HCT116 (cell line): Measurements from ENCODE around the gene CAMK1D. TPM values are rescaled to one million over a fixed set of nuclear protein-coding genes. Genes with fewer than 3 reads are reported as not detected.

Experiments used
- ATAC-seq: fragments of 200-7000 bp; cut with Tn5 transposase; 2 replicates; pipeline ENCODE4 v1.9.1; 2020; ENCODE audit warnings: mild to moderate bottlenecking, moderate library complexity
- BruUV-seq: library from RNA; stranded (reverse); fragments of 400-500 nt; replicated peaks from 2 replicates; lab custom pipeline; 2021; lab: Mats Ljungman, UMichigan
- CTCF ChIA-PET: fragments of 300-600 bp; sonication (Branson Sonifier 250); formaldehyde crosslinking; loops from one replicate; lab custom pipeline; 2021; ENCODE audit warnings: antibody characterized with exemption; lab: Charles Lee
- POLR2A ChIA-PET: fragments of 300-600, 350-600 bp; sonication (Branson Sonifier 250); formaldehyde crosslinking; loops from one replicate; lab custom pipeline; 2021; ENCODE audit warnings: antibody characterized with exemption; lab: Charles Lee
- RAD21 ChIA-PET, 2 experiments: fragments of 300-600 bp; sonication (Branson Sonifier 250); formaldehyde crosslinking; loops; one replicate each; lab custom pipeline; 2023; ENCODE audit warnings: low total read pairs in 2 of 2; ENCODE audit not compliant: uncharacterized antibody in 2 of 2, unreplicated experiment in 2 of 2, low non-redundant PET in 1 of 2; lab: Charles Lee
- DNase-seq: peaks from one replicate; pipeline ENCODE4 v3.0.0-alpha.2; 2010; ENCODE audit warnings: low read depth, low spot score
- H2AFZ ChIP-seq: fragments of 200-600 bp; shearing (Covaris generic), sonication (generic); 2 replicates; pipeline ENCODE4 v1.6.1; 2017; ENCODE audit warnings: low read depth, mixed run types, mixed read lengths, antibody characterized with exemption, low read length; ENCODE audit not compliant: poor library complexity, severe bottlenecking
- H3K27ac ChIP-seq: 2 replicates; pipeline ENCODE4 v1.5.1; 2012; ENCODE audit warnings: low read depth, low read length
- H3K27me3 ChIP-seq: fragments of 200-600 bp; sonication (generic); 2 replicates; pipeline ENCODE4 v1.6.1; 2016; ENCODE audit warnings: mixed run types, low read length, mixed read lengths; ENCODE audit not compliant: insufficient read depth
- H3K36me3 ChIP-seq, 2 experiments: fragments of 200-500 bp in 1 of 2; fragments of 200-600 bp in 1 of 2; sonication (Bioruptor generic) in 1 of 2; sonication (generic) in 1 of 2; 2 replicates each; pipeline versions ENCODE4 v1.5.1 to v1.6.1; 2014 to 2016; ENCODE audit warnings: low read length in 2 of 2, inconsistent platforms in 1 of 2, mixed read lengths in 1 of 2, mixed run types in 1 of 2; ENCODE audit not compliant: insufficient read depth in 2 of 2, control insufficient read depth in 1 of 2
- H3K4me1 ChIP-seq, 2 experiments: fragments of 200-600 bp in 1 of 2; sonication (generic) in 1 of 2; 2 replicates each; pipeline versions ENCODE4 v1.5.1 to v1.6.1; 2012 to 2017; ENCODE audit warnings: low read length in 2 of 2, inconsistent platforms in 1 of 2, mild to moderate bottlenecking in 1 of 2, mixed read lengths in 1 of 2, mixed run types in 1 of 2, moderate library complexity in 1 of 2; ENCODE audit not compliant: insufficient read depth in 2 of 2, control insufficient read depth in 1 of 2
- H3K4me2 ChIP-seq: fragments of 200-600 bp; sonication (generic); 2 replicates; pipeline ENCODE4 v1.6.1; 2017; ENCODE audit warnings: mixed run types, low read length, mixed read lengths
- H3K4me3 ChIP-seq, 2 experiments: fragments of 200-600 bp in 1 of 2; sonication (generic) in 1 of 2; replicated peaks in 1 of 2; 2 replicates each; pipeline ENCODE4 v1.5.1; 2011 to 2016; ENCODE audit warnings: low read length in 2 of 2, control low read depth in 1 of 2, low read depth in 1 of 2, mild to moderate bottlenecking in 1 of 2, mixed read lengths in 1 of 2, mixed run types in 1 of 2
- H3K79me2 ChIP-seq: fragments of 200-600 bp; sonication (generic); 2 replicates; pipeline ENCODE4 v1.6.1; 2017; ENCODE audit warnings: mild to moderate bottlenecking, mixed run types, low read length, moderate library complexity, mixed read lengths; ENCODE audit not compliant: insufficient read depth
- H3K9ac ChIP-seq: fragments of 200-600 bp; sonication (generic); 2 replicates; pipeline ENCODE4 v1.6.1; 2016; ENCODE audit warnings: low read length, mixed read lengths
- H3K9me2 ChIP-seq: fragments of 200-600 bp; sonication (generic), shearing (Covaris generic); 2 replicates; pipeline ENCODE4 v1.6.1; 2017; ENCODE audit warnings: mixed run types, mild to moderate bottlenecking, moderate library complexity; ENCODE audit not compliant: insufficient read depth
- H3K9me3 ChIP-seq, 2 experiments: fragments of 200-500 bp in 1 of 2; fragments of 200-600 bp in 1 of 2; sonication (Bioruptor generic) in 1 of 2; sonication (generic) in 1 of 2; 2 replicates each; pipeline ENCODE4 v1.6.1; 2014 to 2017; ENCODE audit warnings: low read length in 2 of 2, mixed read lengths in 2 of 2, inconsistent platforms in 1 of 2, low read depth in 1 of 2, mild to moderate bottlenecking in 1 of 2, mixed run types in 1 of 2, moderate library complexity in 1 of 2; ENCODE audit not compliant: control insufficient read depth in 1 of 2, insufficient read depth in 1 of 2
- H4K20me1 ChIP-seq: fragments of 200-600 bp; sonication (generic), shearing (Covaris generic); 2 replicates; pipeline ENCODE4 v1.6.1; 2017; ENCODE audit warnings: mixed run types, mild to moderate bottlenecking, moderate library complexity; ENCODE audit not compliant: insufficient read depth
- CEBPB ChIP-seq: IDR thresholded peaks from 2 replicates; pipeline ENCODE4 v1.6.1; 2012; ENCODE audit warnings: low read depth
- JUND ChIP-seq: IDR thresholded peaks from 2 replicates; pipeline ENCODE4 v1.6.1; 2012
- POLR2A ChIP-seq: IDR thresholded peaks from 2 replicates; pipeline ENCODE4 v1.7.0; 2011; ENCODE audit warnings: borderline replicate concordance; ENCODE audit not compliant: insufficient read depth, insufficient read length; ENCODE audit errors: extremely low read depth
- RAD21 ChIP-seq: IDR thresholded peaks from 2 replicates; pipeline ENCODE4 v1.6.1; 2012; ENCODE audit warnings: low read depth, mild to moderate bottlenecking
- SP1 ChIP-seq: IDR thresholded peaks from 2 replicates; pipeline ENCODE4 v1.6.1; 2012; ENCODE audit warnings: low read depth
- YY1 ChIP-seq: IDR thresholded peaks from 2 replicates; pipeline ENCODE4 v1.6.1; 2011; ENCODE audit warnings: low read length, low read depth, moderate library complexity, mild to moderate bottlenecking; ENCODE audit not compliant: insufficient replicate concordance; ENCODE audit errors: extremely low read depth
- intact Hi-C: fragments of 100-400 bp; cut with micrococcal nuclease; formaldehyde crosslinking; loops from 2 replicates; pipeline ENCODE4 v1.10.0; 2022
- total RNA-seq: library from RNA; stranded (reverse); gene quantifications from one replicate; pipeline ENCODE4 v1.2.1, GENCODE V29; 2021; ENCODE audit not compliant: unreplicated experiment
- TF ChIP-seq, protein P1 (sequence below), 3 experiments: fragments of 200-600 bp in 1 of 3; sonication (generic) in 1 of 3; IDR thresholded peaks in 2 of 3; conservative IDR thresholded peaks in 1 of 3; 2 replicates each; pipeline ENCODE4 v1.5.1; 2012 to 2017; ENCODE audit warnings: low read depth in 2 of 3, low read length in 2 of 3, antibody characterized with exemption in 1 of 3, borderline replicate concordance in 1 of 3, control low read depth in 1 of 3, mild to moderate bottlenecking in 1 of 3, mixed read lengths in 1 of 3, mixed run types in 1 of 3, moderate library complexity in 1 of 3; ENCODE audit not compliant: insufficient read depth in 1 of 3
- TF ChIP-seq, protein P2 (sequence below): IDR thresholded peaks from 2 replicates; pipeline ENCODE4 v1.6.1; 2011; ENCODE audit warnings: mild to moderate bottlenecking, low read length, moderate library complexity; ENCODE audit not compliant: insufficient replicate concordance; ENCODE audit errors: extremely low read depth
- TF ChIP-seq, protein P3 (sequence below): IDR thresholded peaks from 2 replicates; pipeline ENCODE4 v1.6.1; 2012
- TF ChIP-seq, protein P4 (sequence below): IDR thresholded peaks from 2 replicates; pipeline ENCODE4 v1.6.1; 2012

The CAMK1D gene
- total RNA-seq, 1 experiment from 2014 or later, result 9.6 TPM

DNA sequence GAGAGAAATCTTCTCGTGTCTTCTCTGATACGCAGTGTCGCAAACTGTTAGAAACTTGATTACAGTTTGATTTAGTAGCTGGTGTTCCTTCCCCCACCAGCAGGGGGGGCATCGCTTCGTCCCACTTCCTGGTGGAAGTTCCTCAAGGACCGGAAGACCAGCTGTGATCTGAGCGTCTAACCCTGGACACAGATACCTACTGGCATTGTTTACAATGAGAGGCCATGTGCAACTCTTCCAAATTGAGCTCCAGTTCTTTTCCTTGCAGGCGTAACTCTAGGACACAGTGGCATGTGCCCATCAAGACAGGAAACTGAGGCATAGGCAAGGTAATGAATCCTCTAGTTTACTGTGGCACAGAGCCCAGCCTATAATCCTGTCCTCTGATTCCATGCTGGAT lies 433.2 kb downstream of the CAMK1D start (continued):
- TF ChIP-seq, protein P1, sequence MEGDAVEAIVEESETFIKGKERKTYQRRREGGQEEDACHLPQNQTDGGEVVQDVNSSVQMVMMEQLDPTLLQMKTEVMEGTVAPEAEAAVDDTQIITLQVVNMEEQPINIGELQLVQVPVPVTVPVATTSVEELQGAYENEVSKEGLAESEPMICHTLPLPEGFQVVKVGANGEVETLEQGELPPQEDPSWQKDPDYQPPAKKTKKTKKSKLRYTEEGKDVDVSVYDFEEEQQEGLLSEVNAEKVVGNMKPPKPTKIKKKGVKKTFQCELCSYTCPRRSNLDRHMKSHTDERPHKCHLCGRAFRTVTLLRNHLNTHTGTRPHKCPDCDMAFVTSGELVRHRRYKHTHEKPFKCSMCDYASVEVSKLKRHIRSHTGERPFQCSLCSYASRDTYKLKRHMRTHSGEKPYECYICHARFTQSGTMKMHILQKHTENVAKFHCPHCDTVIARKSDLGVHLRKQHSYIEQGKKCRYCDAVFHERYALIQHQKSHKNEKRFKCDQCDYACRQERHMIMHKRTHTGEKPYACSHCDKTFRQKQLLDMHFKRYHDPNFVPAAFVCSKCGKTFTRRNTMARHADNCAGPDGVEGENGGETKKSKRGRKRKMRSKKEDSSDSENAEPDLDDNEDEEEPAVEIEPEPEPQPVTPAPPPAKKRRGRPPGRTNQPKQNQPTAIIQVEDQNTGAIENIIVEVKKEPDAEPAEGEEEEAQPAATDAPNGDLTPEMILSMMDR (IDR thresholded peaks at IDR 0.05 in 2 of 3, conservative IDR thresholded peaks at IDR 0.05 in 1 of 3; ENCODE audit: borderline replicate concordance in 1 of 3, insufficient read depth in 1 of 3, low read depth in 2 of 3, low read length in 2 of 3), result peak; percentile 50 to 94 (median 92); a peak in 5 of 6 replicates

DNA sequence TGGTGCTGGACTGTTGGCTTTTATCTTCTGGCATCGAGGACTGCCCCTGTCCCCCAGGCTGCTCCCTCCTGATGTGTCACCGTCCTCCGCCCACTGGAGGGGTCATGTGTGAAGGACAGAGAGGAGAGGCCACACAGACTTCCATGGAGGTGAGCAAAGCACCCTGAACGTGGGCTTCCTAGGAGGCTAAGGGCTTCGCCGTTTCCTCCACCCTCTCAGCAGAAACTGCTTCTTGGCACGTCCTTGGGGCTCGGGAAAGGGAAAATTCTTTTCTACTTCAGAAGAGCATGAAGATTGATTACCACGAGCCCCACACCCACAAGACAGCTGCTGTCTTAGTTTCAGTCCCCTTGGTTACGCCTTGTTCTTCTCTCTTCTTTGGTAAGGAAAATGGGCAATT lies 433.9 kb downstream of the CAMK1D start:
- DNase-seq (no peak), ATAC-seq (no peak)
- Histone ChIP-seq H3K79me2 (no peaks in the 10 kb centered on the region), H3K9me2 (no peaks in the 10 kb centered on the region), H3K9ac (no peak overlapping the region), H3K36me3 (no peaks in the 10 kb centered on the region), H3K9me3 (no peaks in the 10 kb centered on the region), H3K27ac (no peak overlapping the region), H4K20me1 (no peaks in the 10 kb centered on the region), H3K4me1 (peaks cover 2 to 9% of the 10 kb centered on the region in 2 experiments; a peak in 3 of 4 replicates), H3K4me2 (no peak overlapping the region), H3K27me3 (no peaks in the 10 kb centered on the region), H3K4me3 (no peak overlapping the region), H2AFZ (no peak overlapping the region)
- no TSS peak for BruUV-seq
- intact Hi-C loops, result loop anchor here (2.0 to 5.0 kb wide), 2 partner anchors 120 to 274 kb away; no protein-coding TSS in a partner anchor
- TF ChIP-seq CEBPB (no peak), YY1 (no peak), RAD21 (no peak), JUND (no peak), POLR2A (no peak), SP1 (no peak)
- TF ChIP-seq, protein P2, sequence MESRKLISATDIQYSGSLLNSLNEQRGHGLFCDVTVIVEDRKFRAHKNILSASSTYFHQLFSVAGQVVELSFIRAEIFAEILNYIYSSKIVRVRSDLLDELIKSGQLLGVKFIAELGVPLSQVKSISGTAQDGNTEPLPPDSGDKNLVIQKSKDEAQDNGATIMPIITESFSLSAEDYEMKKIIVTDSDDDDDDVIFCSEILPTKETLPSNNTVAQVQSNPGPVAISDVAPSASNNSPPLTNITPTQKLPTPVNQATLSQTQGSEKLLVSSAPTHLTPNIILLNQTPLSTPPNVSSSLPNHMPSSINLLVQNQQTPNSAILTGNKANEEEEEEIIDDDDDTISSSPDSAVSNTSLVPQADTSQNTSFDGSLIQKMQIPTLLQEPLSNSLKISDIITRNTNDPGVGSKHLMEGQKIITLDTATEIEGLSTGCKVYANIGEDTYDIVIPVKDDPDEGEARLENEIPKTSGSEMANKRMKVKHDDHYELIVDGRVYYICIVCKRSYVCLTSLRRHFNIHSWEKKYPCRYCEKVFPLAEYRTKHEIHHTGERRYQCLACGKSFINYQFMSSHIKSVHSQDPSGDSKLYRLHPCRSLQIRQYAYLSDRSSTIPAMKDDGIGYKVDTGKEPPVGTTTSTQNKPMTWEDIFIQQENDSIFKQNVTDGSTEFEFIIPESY, result no peak
- TF ChIP-seq, protein P3, sequence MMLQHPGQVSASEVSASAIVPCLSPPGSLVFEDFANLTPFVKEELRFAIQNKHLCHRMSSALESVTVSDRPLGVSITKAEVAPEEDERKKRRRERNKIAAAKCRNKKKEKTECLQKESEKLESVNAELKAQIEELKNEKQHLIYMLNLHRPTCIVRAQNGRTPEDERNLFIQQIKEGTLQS, result no peak
- TF ChIP-seq, protein P4, sequence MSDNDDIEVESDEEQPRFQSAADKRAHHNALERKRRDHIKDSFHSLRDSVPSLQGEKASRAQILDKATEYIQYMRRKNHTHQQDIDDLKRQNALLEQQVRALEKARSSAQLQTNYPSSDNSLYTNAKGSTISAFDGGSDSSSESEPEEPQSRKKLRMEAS, result no peak
- POLR2A ChIA-PET, result no interaction called here
- CTCF ChIA-PET, result interaction anchor here (1.5 kb wide), 1 partner anchor 16 kb away, joined by 3 read pairs; no protein-coding TSS in a partner anchor
- RAD21 ChIA-PET, result no interaction called here
